ENCODE measurements around the gene PTRHD1. TPM values are rescaled to one million over a fixed set of nuclear protein-coding genes. Genes with fewer than 3 reads are reported as not detected.
"Not testable (repeated sequence)": the region's sequence is repeated elsewhere in the genome, so short reads cannot be mapped to it uniquely, and the experiment has no call there.

Gene PTRHD1
- total RNA-seq = 10 to 100 TPM; 45.0 to 48.3 TPM
- long read RNA-seq, transcript PTRHD1-201 (2 exons, 1,105 nt) = major isoform, 42 of 44 reads
- long read RNA-seq, partial matches to known transcripts = 1 of 44 reads
- long read RNA-seq, other reads (novel, unspliced or antisense) = 1 of 44 reads

- peak; percentile 95 for ATAC-seq
- intact Hi-C loops (cut with DNase I, micrococcal nuclease) = no loop called here
- peak; percentile 97 to 98 for DNase-seq
These were observed at the start of gene PTRHD1, which contains the start of gene CENPO for GRCh38 chr2:24792874-24793760. Gene PTRHD1, minus strand, starts transcription at chr2:24793391. Its CDS starts 14 bp downstream, at chr2:24793377. Gene CENPO, plus strand, starts transcription at chr2:24793425. Its CDS starts 495 bp downstream, at chr2:24793920.

GRCh38 chr2:24842081-24843050 lies 49.2 kb upstream of the PTRHD1 start:
- intact Hi-C loops (cut with DNase I, micrococcal nuclease) = no loop called here
- ATAC-seq = no peak
- no peak for DNase-seq

GRCh38 chr2:24840962-24841945 lies 48.1 kb upstream of the PTRHD1 start:
- DNase-seq (no peak), ATAC-seq (no peak)
- intact Hi-C loops (cut with DNase I, micrococcal nuclease) = no loop called here

- DNase-seq = no peak
- no peak for ATAC-seq
- intact Hi-C loops (cut with DNase I, micrococcal nuclease) = no loop called here
These were observed 47.1 kb upstream of the PTRHD1 start for GRCh38 chr2:24840164-24840869.

- ATAC-seq (no peak), DNase-seq (no peak)
- intact Hi-C loops (cut with DNase I, micrococcal nuclease) = no loop called here
These were observed 46.5 kb upstream of the PTRHD1 start for GRCh38 chr2:24839729-24840128.

GRCh38 chr2:24838541-24838940 lies 45.4 kb upstream of the PTRHD1 start:
- DNase-seq (no peak), ATAC-seq (no peak)
- intact Hi-C loops (cut with DNase I, micrococcal nuclease) = no loop called here

GRCh38 chr2:24837996-24838513 lies 44.9 kb upstream of the PTRHD1 start:
- intact Hi-C loops (cut with DNase I, micrococcal nuclease) = no loop called here
- DNase-seq = no peak
- ATAC-seq = no peak

- ATAC-seq (no peak), DNase-seq (no peak)
- intact Hi-C loops (cut with DNase I, micrococcal nuclease) = no loop called here
These were observed 43.5 kb upstream of the PTRHD1 start for GRCh38 chr2:24836706-24837105.

GRCh38 chr2:24836206-24836605 lies 43.0 kb upstream of the PTRHD1 start:
- no peak for DNase-seq
- intact Hi-C loops (cut with DNase I, micrococcal nuclease) = no loop called here
- ATAC-seq = no peak

GRCh38 chr2:24835411-24835810 lies 42.2 kb upstream of the PTRHD1 start:
- DNase-seq; ATAC-seq; intact Hi-C loops (cut with DNase I, micrococcal nuclease): not testable (repeated sequence)

- intact Hi-C loops (cut with DNase I, micrococcal nuclease) = no loop called here
- DNase-seq (no peak), ATAC-seq (no peak)
These were observed 41.7 kb upstream of the PTRHD1 start for GRCh38 chr2:24834733-24835395.

- ATAC-seq = no peak
- DNase-seq = no peak
- intact Hi-C loops (cut with DNase I, micrococcal nuclease) = no loop called here
These were observed 40.9 kb upstream of the PTRHD1 start for GRCh38 chr2:24833821-24834732.

GRCh38 chr2:24832931-24833701 lies 39.9 kb upstream of the PTRHD1 start:
- DNase-seq (no peak), ATAC-seq (no peak)
- intact Hi-C loops (cut with DNase I, micrococcal nuclease) = no loop called here

GRCh38 chr2:24832521-24832920 lies 39.3 kb upstream of the PTRHD1 start:
- intact Hi-C loops (cut with DNase I, micrococcal nuclease) = no loop called here
- ATAC-seq (no peak), DNase-seq (no peak)

- DNase-seq = no peak
- intact Hi-C loops (cut with DNase I, micrococcal nuclease) = no loop called here
- ATAC-seq = no peak
These were observed 38.9 kb upstream of the PTRHD1 start for GRCh38 chr2:24832073-24832461.

All from left colon (tissue), 2 donors.